Right atrium auricular region (tissue), 2 donors: ENCODE measurements around the gene ARHGAP23. TPM values are rescaled to one million over a fixed set of nuclear protein-coding genes. Genes with fewer than 3 reads are reported as not detected.

Source experiments
- DNase-seq: peaks from one replicate; pipeline ENCODE4 v3.0.0-alpha.2; 2019; ENCODE audit warnings: low spot score
- H3K27ac ChIP-seq, 2 donors: fragments of 200-600 bp; sonication (generic); 1 replicate in 1 of 2; 2 replicates in 1 of 2; pipeline ENCODE4 v1.5.1; 2016 to 2019
- H3K27me3 ChIP-seq, 2 donors: fragments of 200-600 bp; sonication (generic); one replicate each; pipeline versions ENCODE4 v1.5.1 to v1.6.0; 2017 to 2019
- H3K36me3 ChIP-seq: fragments of 200-600 bp; sonication (generic); one replicate; pipeline ENCODE4 v1.5.1; 2016
- H3K4me1 ChIP-seq, 2 donors: fragments of 200-600 bp; sonication (generic); one replicate each; pipeline versions ENCODE4 v1.5.1 to v1.6.0; 2017 to 2019
- H3K4me3 ChIP-seq, 2 donors: fragments of 200-600 bp; sonication (generic); 1 replicate in 1 of 2; 2 replicates in 1 of 2; pipeline ENCODE4 v1.5.1; 2017 to 2019; ENCODE audit warnings: mild to moderate bottlenecking in 1 of 2, moderate library complexity in 1 of 2
- H3K9me3 ChIP-seq, 2 donors: fragments of 200-600 bp; sonication (generic); one replicate each; pipeline ENCODE4 v1.5.1; 2019
- total RNA-seq, 2 donors: library from RNA; depleted of rRNA; stranded (reverse); fragments of >200 nt; gene quantifications; one replicate each; pipeline ENCODE4 v1.1.0, GENCODE V29; 2016
- TF ChIP-seq, protein P1 (sequence below), 2 donors: fragments of 200-600 bp; sonication (generic); IDR thresholded peaks; one replicate each; pipeline ENCODE4 v1.5.1; 2019; ENCODE audit warnings: antibody characterized with exemption in 2 of 2

The ARHGAP23 gene
- total RNA-seq, 2 donors from 2014 or later, result 59.9 to 95.6 TPM

GRCh38 chr17:38543403-38544174 is 115.3 kb downstream of the ARHGAP23 start:
- no peaks in the 10 kb centered on the region for H3K4me1 ChIP-seq
- H3K27me3 ChIP-seq, result no peaks in the 10 kb centered on the region
- no peak for DNase-seq
- H3K36me3 ChIP-seq, result no peaks in the 10 kb centered on the region
- H3K4me3 ChIP-seq, result no peak overlapping the region
- H3K27ac ChIP-seq, result no peak overlapping the region
- TF ChIP-seq, protein P1, sequence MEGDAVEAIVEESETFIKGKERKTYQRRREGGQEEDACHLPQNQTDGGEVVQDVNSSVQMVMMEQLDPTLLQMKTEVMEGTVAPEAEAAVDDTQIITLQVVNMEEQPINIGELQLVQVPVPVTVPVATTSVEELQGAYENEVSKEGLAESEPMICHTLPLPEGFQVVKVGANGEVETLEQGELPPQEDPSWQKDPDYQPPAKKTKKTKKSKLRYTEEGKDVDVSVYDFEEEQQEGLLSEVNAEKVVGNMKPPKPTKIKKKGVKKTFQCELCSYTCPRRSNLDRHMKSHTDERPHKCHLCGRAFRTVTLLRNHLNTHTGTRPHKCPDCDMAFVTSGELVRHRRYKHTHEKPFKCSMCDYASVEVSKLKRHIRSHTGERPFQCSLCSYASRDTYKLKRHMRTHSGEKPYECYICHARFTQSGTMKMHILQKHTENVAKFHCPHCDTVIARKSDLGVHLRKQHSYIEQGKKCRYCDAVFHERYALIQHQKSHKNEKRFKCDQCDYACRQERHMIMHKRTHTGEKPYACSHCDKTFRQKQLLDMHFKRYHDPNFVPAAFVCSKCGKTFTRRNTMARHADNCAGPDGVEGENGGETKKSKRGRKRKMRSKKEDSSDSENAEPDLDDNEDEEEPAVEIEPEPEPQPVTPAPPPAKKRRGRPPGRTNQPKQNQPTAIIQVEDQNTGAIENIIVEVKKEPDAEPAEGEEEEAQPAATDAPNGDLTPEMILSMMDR (IDR thresholded peaks at IDR 0.05), result no peak
- no peaks in the 10 kb centered on the region for H3K9me3 ChIP-seq

DNA sequence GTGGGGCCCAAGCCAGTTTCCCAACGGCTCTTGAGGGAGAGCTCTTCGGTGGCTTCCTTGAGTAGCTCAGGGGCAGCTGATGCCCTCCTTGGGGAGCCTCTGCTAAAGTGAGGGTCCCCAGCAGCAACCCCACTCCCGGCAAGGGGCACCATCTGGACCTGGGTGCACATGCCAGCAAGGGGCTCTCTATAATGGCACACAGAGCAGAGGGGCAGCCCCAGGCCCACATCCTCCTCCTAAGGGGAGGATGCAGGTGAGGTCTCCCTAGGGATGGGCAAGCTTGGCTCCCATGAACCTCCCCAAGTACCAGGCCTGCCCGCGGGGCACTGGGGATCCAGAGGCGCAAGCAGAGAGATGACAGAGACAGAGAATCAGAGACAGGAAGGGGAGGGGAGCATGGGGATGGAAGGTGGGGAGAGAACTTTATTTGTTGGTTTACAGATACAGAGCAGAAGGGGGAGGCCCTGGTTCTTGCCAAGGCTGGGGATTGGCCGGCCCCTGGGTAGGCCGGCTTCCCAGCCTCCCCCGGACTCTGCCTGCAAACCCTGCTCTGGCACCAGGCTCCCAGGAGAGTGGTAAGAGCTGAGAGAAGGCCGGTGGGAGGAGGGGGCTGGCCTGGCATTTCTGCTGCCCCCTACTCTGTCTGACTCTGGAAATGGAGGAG is 116.0 kb downstream of the ARHGAP23 start:
- no peaks in the 10 kb centered on the region for H3K9me3 ChIP-seq
- DNase-seq, result no peak
- no peak overlapping the region for H3K4me3 ChIP-seq
- H3K27me3 ChIP-seq, result no peaks in the 10 kb centered on the region
- H3K36me3 ChIP-seq, result no peaks in the 10 kb centered on the region
- no peaks in the 10 kb centered on the region for H3K4me1 ChIP-seq
- H3K27ac ChIP-seq, result no peak overlapping the region
- TF ChIP-seq, protein P1 (IDR thresholded peaks at IDR 0.05), result no peak

- TF ChIP-seq, protein P1 (IDR thresholded peaks at IDR 0.05), result no peak
- H3K27me3 ChIP-seq, result no peaks in the 10 kb centered on the region
These were observed 116.6 kb downstream of the ARHGAP23 start for GRCh38 chr17:38544839-38545209.

DNA sequence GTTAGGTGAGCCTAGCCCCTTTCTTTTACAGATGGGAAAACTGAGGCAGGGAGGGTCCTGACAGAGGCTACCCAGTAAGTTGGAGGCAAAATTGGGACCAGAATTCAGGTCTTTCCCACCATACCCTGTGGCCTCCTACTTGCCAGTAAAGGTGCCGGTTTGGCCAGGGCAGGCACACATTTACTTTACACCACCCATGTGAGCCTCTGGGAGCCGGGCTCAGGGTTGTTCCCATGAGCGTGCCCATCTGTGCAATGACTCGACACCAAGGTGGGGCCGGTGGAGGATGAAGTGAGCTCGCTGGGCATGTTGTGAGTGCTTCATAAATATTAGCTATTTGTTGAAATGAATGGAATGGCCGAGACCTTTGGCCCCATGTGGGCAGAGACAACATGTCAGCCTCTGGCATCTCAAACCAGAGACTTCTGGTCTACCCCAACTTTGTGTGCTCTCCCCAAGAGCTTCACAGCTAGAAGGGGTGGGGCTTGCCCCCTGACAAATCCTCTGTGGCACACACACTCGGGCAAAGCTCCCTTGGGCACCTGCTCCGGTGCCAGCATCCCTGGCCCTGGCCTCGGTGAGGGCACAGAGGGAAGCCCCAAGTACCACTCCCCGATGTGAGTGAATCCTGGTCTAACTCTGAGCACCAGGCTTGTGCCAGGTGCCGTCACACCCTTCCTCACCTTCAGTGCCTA is 117.4 kb downstream of the ARHGAP23 start:
- Histone ChIP-seq H3K4me1 (no peaks in the 10 kb centered on the region), H3K27me3 (no peaks in the 10 kb centered on the region), H3K36me3 (no peaks in the 10 kb centered on the region), H3K4me3 (no peak overlapping the region), H3K27ac (no peak overlapping the region), H3K9me3 (no peaks in the 10 kb centered on the region)
- TF ChIP-seq, protein P1 (IDR thresholded peaks at IDR 0.05), result no peak
- no peak for DNase-seq

More at GRCh38 chr17:38544839-38545209, 116.6 kb downstream of the ARHGAP23 start:
- no peaks in the 10 kb centered on the region for H3K4me1 ChIP-seq
- no peaks in the 10 kb centered on the region for H3K36me3 ChIP-seq
- H3K4me3 ChIP-seq, result no peak overlapping the region
- no peaks in the 10 kb centered on the region for H3K9me3 ChIP-seq
- DNase-seq, result no peak
- no peak overlapping the region for H3K27ac ChIP-seq

DNA sequence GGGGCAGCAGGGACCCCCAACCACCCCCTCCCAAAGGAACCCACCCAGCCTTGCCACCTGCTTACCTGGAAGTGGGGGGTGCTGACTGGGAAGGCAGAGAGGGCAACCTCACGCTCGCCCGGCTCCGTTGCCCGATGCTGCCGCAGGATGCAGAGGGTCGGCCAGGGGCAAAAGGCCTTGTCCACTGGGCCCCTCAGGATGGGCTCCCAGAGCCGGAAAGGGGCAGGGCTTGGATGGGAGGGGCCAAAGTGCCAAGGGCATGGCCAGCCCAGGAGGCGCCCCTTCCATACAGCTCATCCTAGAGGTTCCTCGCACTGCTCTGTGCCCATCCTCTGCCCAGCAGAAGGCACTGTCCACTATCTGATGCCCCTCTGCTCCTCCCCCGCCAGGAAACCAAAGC is 118.1 kb downstream of the ARHGAP23 start:
- H3K36me3 ChIP-seq, result no peaks in the 10 kb centered on the region
- TF ChIP-seq, protein P1 (IDR thresholded peaks at IDR 0.05), result no peak
- no peaks in the 10 kb centered on the region for H3K27me3 ChIP-seq
- no peak for DNase-seq
- no peaks in the 10 kb centered on the region for H3K4me1 ChIP-seq
- H3K27ac ChIP-seq, result no peak overlapping the region
- H3K9me3 ChIP-seq, result no peaks in the 10 kb centered on the region
- H3K4me3 ChIP-seq, result no peak overlapping the region
